HEK293 (cell line): ENCODE data around the gene ESR2.

Experiments
- CTCF ChIA-PET: fragments of 350-600 bp; formaldehyde crosslinking; extraction: SDS; loops from one replicate; lab custom pipeline; 2021; ENCODE audit warnings: antibody characterized with exemption; lab: Yijun Ruan, JAX
- POLR2A ChIA-PET: fragments of 300-600 bp; formaldehyde crosslinking; extraction: SDS; loops from one replicate; lab custom pipeline; 2020; ENCODE audit warnings: antibody characterized with exemption, inconsistent platforms; lab: Yijun Ruan, JAX
- H3K27ac ChIP-seq: fragments of 200-500 bp; sonication (Bioruptor generic); 2 replicates; pipeline ENCODE4 v1.5.1; 2014; ENCODE audit warnings: low read depth, low read length, control low read depth, inconsistent platforms; ENCODE audit errors: extremely low read depth
- H3K36me3 ChIP-seq, 2 experiments: fragments of 200-500 bp in 1 of 2; sonication (Bioruptor generic) in 1 of 2; 1 replicate in 1 of 2; 2 replicates in 1 of 2; pipeline ENCODE4 v1.5.1; 2014 to 2017; ENCODE audit warnings: inconsistent platforms in 2 of 2, low read length in 2 of 2; ENCODE audit not compliant: control insufficient read depth in 2 of 2, insufficient read depth in 1 of 2
- H3K4me1 ChIP-seq: fragments of 200-500 bp; sonication (Bioruptor generic); 2 replicates; pipeline ENCODE4 v1.5.1; 2014; ENCODE audit warnings: mild to moderate bottlenecking, low read length, inconsistent platforms; ENCODE audit not compliant: control insufficient read depth, insufficient read depth
- H3K4me3 ChIP-seq: 2 replicates; pipeline ENCODE4 v1.5.1; 2011; ENCODE audit warnings: low read depth, mild to moderate bottlenecking, control low read depth, low read length, moderate library complexity
- H3K9me3 ChIP-seq: fragments of 200-500 bp; sonication (Bioruptor generic); 2 replicates; pipeline ENCODE4 v1.5.1; 2014; ENCODE audit warnings: low read depth, low read length, inconsistent platforms; ENCODE audit not compliant: control insufficient read depth, insufficient read depth
- BCL6B ChIP-seq: fragments of 450-650 bp; formaldehyde crosslinking; IDR thresholded peaks from 2 replicates; pipeline ENCODE4 v1.5.1; 2017; ENCODE audit warnings: missing biosample characterization, missing genetic modification characterization
- CTCF ChIP-seq: fragments of 450-650 bp; formaldehyde crosslinking; IDR thresholded peaks from 2 replicates; pipeline ENCODE4 v1.5.1; 2016; ENCODE audit warnings: missing biosample characterization, missing genetic modification characterization
- HIC1 ChIP-seq: fragments of 450-650 bp; formaldehyde crosslinking; IDR thresholded peaks from 2 replicates; pipeline ENCODE4 v1.5.1; 2016; ENCODE audit warnings: missing biosample characterization, missing genetic modification characterization
- KLF7 ChIP-seq: fragments of 450-650 bp; formaldehyde crosslinking; IDR thresholded peaks from 2 replicates; pipeline ENCODE4 v1.5.1; 2016; ENCODE audit warnings: missing biosample characterization, missing genetic modification characterization, borderline replicate concordance
- KLF8 ChIP-seq: fragments of 450-650 bp; formaldehyde crosslinking; IDR thresholded peaks from 2 replicates; pipeline ENCODE4 v1.5.1; 2016; ENCODE audit warnings: missing biosample characterization, missing genetic modification characterization
- MYNN ChIP-seq: fragments of 450-650 bp; formaldehyde crosslinking; IDR thresholded peaks from 2 replicates; pipeline ENCODE4 v1.5.1; 2016; ENCODE audit warnings: missing biosample characterization, missing genetic modification characterization, borderline replicate concordance
- YY1 ChIP-seq: fragments of 450-650 bp; formaldehyde crosslinking; IDR thresholded peaks from 2 replicates; pipeline ENCODE4 v1.5.1; 2018; ENCODE audit warnings: missing biosample characterization, missing genetic modification characterization
- ZEB2 ChIP-seq: fragments of 450-650 bp; formaldehyde crosslinking; IDR thresholded peaks from 2 replicates; pipeline ENCODE4 v1.5.1; 2016; ENCODE audit warnings: missing biosample characterization, missing genetic modification characterization
- ZIC2 ChIP-seq: fragments of 450-650 bp; formaldehyde crosslinking; IDR thresholded peaks from 2 replicates; pipeline ENCODE4 v1.5.1; 2016; ENCODE audit warnings: missing biosample characterization, missing genetic modification characterization
- ZNF18 ChIP-seq: fragments of 450-650 bp; formaldehyde crosslinking; IDR thresholded peaks from 2 replicates; pipeline ENCODE4 v1.5.1; 2016; ENCODE audit warnings: missing biosample characterization, missing genetic modification characterization
- ZNF2 ChIP-seq: fragments of 450-650 bp; formaldehyde crosslinking; IDR thresholded peaks from 2 replicates; pipeline ENCODE4 v1.5.1; 2016; ENCODE audit warnings: missing biosample characterization, missing genetic modification characterization
- ZNF366 ChIP-seq: fragments of 450-650 bp; formaldehyde crosslinking; conservative IDR thresholded peaks from 2 replicates; pipeline ENCODE4 v1.5.1; 2016; ENCODE audit warnings: missing biosample characterization, missing genetic modification characterization
- ZNF449 ChIP-seq: fragments of 450-650 bp; formaldehyde crosslinking; IDR thresholded peaks from 2 replicates; pipeline ENCODE4 v1.5.1; 2017; ENCODE audit warnings: missing biosample characterization, mild to moderate bottlenecking, missing genetic modification characterization, moderate library complexity
- ZNF488 ChIP-seq: fragments of 450-650 bp; formaldehyde crosslinking; IDR thresholded peaks from 2 replicates; pipeline ENCODE4 v1.5.1; 2016; ENCODE audit warnings: missing biosample characterization, missing genetic modification characterization
- ZNF510 ChIP-seq: fragments of 450-650 bp; formaldehyde crosslinking; IDR thresholded peaks from 2 replicates; pipeline ENCODE4 v1.5.1; 2018; ENCODE audit warnings: mild to moderate bottlenecking, missing genetic modification characterization, missing biosample characterization; ENCODE audit not compliant: insufficient replicate concordance
- ZNF621 ChIP-seq: fragments of 450-650 bp; formaldehyde crosslinking; IDR thresholded peaks from 2 replicates; pipeline ENCODE4 v1.5.1; 2017; ENCODE audit warnings: missing biosample characterization, missing genetic modification characterization
- ZSCAN16 ChIP-seq: fragments of 450-650 bp; formaldehyde crosslinking; IDR thresholded peaks from 2 replicates; pipeline ENCODE4 v1.5.1; 2016; ENCODE audit warnings: missing biosample characterization, missing genetic modification characterization
- ZSCAN4 ChIP-seq: fragments of 450-650 bp; formaldehyde crosslinking; IDR thresholded peaks from 2 replicates; pipeline ENCODE4 v1.5.1; 2017; ENCODE audit warnings: missing biosample characterization, missing genetic modification characterization

ESR2 gene

GRCh38 chr14:64298773-64299172 is 4.6 kb upstream of the ESR2 start:
- Histone ChIP-seq H3K36me3 (no peaks in the 10 kb centered on the region), H3K9me3 (no peaks in the 10 kb centered on the region), H3K27ac (no peak overlapping the region), H3K4me1 (no peaks in the 10 kb centered on the region), H3K4me3 (no peak overlapping the region)
- ChIA-PET CTCF (interaction anchor here (0.6 to 0.8 kb wide), 4 partner anchors 36 to 542 kb away, joined by 3 to 5 read pairs (median 4); no protein-coding TSS in a partner anchor), POLR2A (no interaction called here)
- no peak for TF ChIP-seq ZNF2 (tag by site-specific recombination)

- Histone ChIP-seq H3K4me1 (no peaks in the 10 kb centered on the region), H3K4me3 (no peak overlapping the region), H3K27ac (no peak overlapping the region), H3K9me3 (no peaks in the 10 kb centered on the region), H3K36me3 (no peaks in the 10 kb centered on the region)
- ChIA-PET CTCF (interaction anchor here (0.5 to 3.0 kb wide), 6 partner anchors 33 to 497 kb away, joined by 3 to 18 read pairs (median 6); no protein-coding TSS in a partner anchor), POLR2A (no interaction called here)
- TF ChIP-seq HIC1 (tag by site-specific recombination) (no peak), ZSCAN16 (tag by site-specific recombination) (no peak), ZNF366 (tag by site-specific recombination) (no peak)
Measured at GRCh38 chr14:64296561-64296960, 2.4 kb upstream of the ESR2 start.

- ChIA-PET POLR2A (no interaction called here), CTCF (interaction anchor here (0.5 to 3.0 kb wide), 19 partner anchors 9 to 635 kb away, joined by 3 to 23 read pairs (median 4); no protein-coding TSS in a partner anchor)
- H3K4me1 ChIP-seq = no peaks in the 10 kb centered on the region
- H3K4me3 ChIP-seq = 0 out of 2 replicates have a peak overlapping the region, but pooled peaks have one; percentile 16
- no peaks in the 10 kb centered on the region for H3K9me3 ChIP-seq
- H3K27ac ChIP-seq = no peak overlapping the region
- no peaks in the 10 kb centered on the region for H3K36me3 ChIP-seq
- TF ChIP-seq CTCF (tag by site-specific recombination) (peak; percentile 34; the same call in 1 of the 2 replicates), ZNF488 (tag by site-specific recombination) (no peak), ZNF621 (no peak), ZNF510 (tag by site-specific recombination) (no peak), ZNF449 (tag by site-specific recombination) (no peak), BCL6B (tag by site-specific recombination) (no peak), KLF7 (no peak), ZIC2 (tag by site-specific recombination) (no peak), ZEB2 (tag by site-specific recombination) (no peak), ZSCAN4 (tag by site-specific recombination) (no peak), YY1 (tag by site-specific recombination) (no peak), ZNF18 (tag by site-specific recombination) (no peak), MYNN (tag by site-specific recombination) (no peak), ZNF2 (tag by site-specific recombination) (peak; percentile 65; the same call in 1 of the 2 replicates), KLF8 (tag by site-specific recombination) (no peak)
Measured at GRCh38 chr14:64294672-64295413, 672 bp upstream of the ESR2 start.
